SK-N-SH treated with all-trans-retinoic acid at 6 μM for 48 hours (cell line): ENCODE results near the gene LAPTM4A.

Experiments
- CSDC2 ChIP-seq: fragments of 250-450 bp; sonication (Bioruptor Pico); IDR thresholded peaks from 2 replicates; pipeline ENCODE4 v1.5.0; 2020; ENCODE audit warnings: mild to moderate bottlenecking, moderate library complexity
- CSRNP3 ChIP-seq: fragments of 250-450 bp; sonication (Bioruptor Pico); IDR thresholded peaks from 2 replicates; pipeline ENCODE4 v1.5.1; 2021; ENCODE audit warnings: mild to moderate bottlenecking, moderate library complexity
- PATZ1 ChIP-seq: fragments of 250-450 bp; sonication (Bioruptor Pico); IDR thresholded peaks from 2 replicates; pipeline ENCODE4 v1.8.0; 2020; ENCODE audit warnings: mild to moderate bottlenecking, moderate library complexity, borderline replicate concordance

DNA sequence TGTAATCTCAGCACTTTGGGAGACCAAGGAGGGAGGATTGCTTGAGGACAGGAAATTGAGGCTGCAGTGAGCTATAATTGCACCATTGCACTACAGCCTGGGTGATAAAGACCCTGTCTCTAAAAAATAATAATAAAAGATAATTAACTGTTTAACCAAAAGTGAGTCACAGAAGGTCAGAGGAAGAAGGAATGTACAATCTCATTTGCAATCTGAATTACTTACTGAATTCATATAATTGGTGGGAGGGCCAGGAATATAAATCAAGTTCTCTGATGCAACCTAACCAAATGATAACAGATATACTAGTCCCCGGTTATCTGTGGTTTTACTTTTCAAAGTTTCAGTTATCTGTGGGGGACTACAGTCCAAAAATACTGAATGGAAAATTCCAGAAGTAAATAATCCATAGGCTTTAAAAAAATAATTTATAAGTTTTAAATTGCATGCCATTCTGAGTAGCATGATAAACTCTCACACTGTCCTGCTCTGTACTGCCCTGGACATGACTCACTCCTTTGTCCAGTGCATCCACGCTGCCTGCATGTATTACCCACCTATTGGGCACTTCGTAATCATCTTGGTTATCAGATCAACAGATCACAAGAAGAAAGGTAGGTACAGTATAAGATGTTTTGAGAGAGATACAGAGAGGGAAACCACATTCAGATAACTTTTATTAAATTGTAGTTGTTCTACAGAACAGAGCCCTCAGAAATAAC, 26.2 kb downstream of the LAPTM4A start:
- TF ChIP-seq CSRNP3 (CRISPR knock-in tag) (no peak), PATZ1 (peak; percentile 40; the same call in 1 of the 2 replicates), CSDC2 (no peak)
